SK-N-SH (cell line): ENCODE measurements around the gene WASHC2C. TPM values are rescaled to one million over a fixed set of nuclear protein-coding genes. Genes with fewer than 3 reads are reported as not detected.
"Not testable (repeated sequence)": the region's sequence is repeated elsewhere in the genome, so short reads cannot be mapped to it uniquely, and the experiment has no call there.

Source experiments
- CTCF ChIA-PET: fragments of 300-600, 350-600 bp; formaldehyde crosslinking; extraction: SDS; loops from one replicate; lab custom pipeline; 2021; lab: Yijun Ruan, JAX
- POLR2A ChIA-PET: fragments of 350-600 bp; sonication (Branson Sonifier 250); formaldehyde crosslinking; extraction: SDS; loops from one replicate; lab custom pipeline; 2020; ENCODE audit warnings: antibody characterized with exemption, inconsistent platforms; lab: Yijun Ruan, JAX
- DNase-seq: peaks from one replicate; pipeline ENCODE4 v3.0.0; 2012
- H2AFZ ChIP-seq: fragments of 200-600 bp; sonication (generic); 2 replicates; pipeline ENCODE4 v1.8.1; 2016; ENCODE audit warnings: antibody characterized with exemption, mild to moderate bottlenecking, low read depth
- H3F3A ChIP-seq: fragments of 200-600 bp; sonication (generic); replicated peaks from 2 replicates; pipeline ENCODE3; 2016; ENCODE audit warnings: antibody characterized with exemption, mild to moderate bottlenecking; ENCODE audit not compliant: insufficient read depth
- H3K27ac ChIP-seq, 2 experiments: fragments of 200-500 bp in 1 of 2; fragments of 200-600 bp in 1 of 2; sonication (Bioruptor generic) in 1 of 2; sonication (generic), shearing (Covaris generic) in 1 of 2; 2 replicates each; pipeline versions ENCODE4 v1.5.1 to v1.6.1; 2014 to 2016; ENCODE audit warnings: low read depth in 2 of 2, inconsistent platforms in 1 of 2, low read length in 1 of 2, mild to moderate bottlenecking in 1 of 2, mixed read lengths in 1 of 2
- H3K27me3 ChIP-seq: fragments of 200-600 bp; sonication (generic), shearing (Covaris generic); 2 replicates; pipeline ENCODE4 v1.6.1; 2016; ENCODE audit warnings: mixed run types; ENCODE audit not compliant: insufficient read depth
- H3K36me3 ChIP-seq, 2 experiments: fragments of 200-500 bp in 1 of 2; fragments of 200-600 bp in 1 of 2; sonication (Bioruptor generic) in 1 of 2; sonication (generic) in 1 of 2; replicated peaks in 1 of 2; 2 replicates each; pipeline versions ENCODE3 to v1.5.1; 2014 to 2016; ENCODE audit warnings: low read length in 1 of 2, mild to moderate bottlenecking in 1 of 2; ENCODE audit not compliant: insufficient read depth in 2 of 2, control insufficient read depth in 1 of 2
- H3K4me1 ChIP-seq, 2 experiments: fragments of 200-500 bp in 1 of 2; fragments of 200-600 bp in 1 of 2; sonication (Bioruptor generic) in 1 of 2; sonication (generic), shearing (Covaris generic) in 1 of 2; 2 replicates each; pipeline versions ENCODE4 v1.5.1 to v1.6.1; 2014 to 2016; ENCODE audit warnings: low read depth in 1 of 2, low read length in 1 of 2, mixed run types in 1 of 2; ENCODE audit not compliant: insufficient read depth in 2 of 2, control insufficient read depth in 1 of 2
- H3K4me2 ChIP-seq: fragments of 200-600 bp; sonication (generic), shearing (Covaris generic); 2 replicates; pipeline ENCODE4 v1.6.1; 2017; ENCODE audit warnings: mixed run types
- H3K4me3 ChIP-seq, 2 experiments: fragments of 200-500 bp in 1 of 2; fragments of 200-600 bp in 1 of 2; sonication (Bioruptor generic) in 1 of 2; sonication (generic), shearing (Covaris generic) in 1 of 2; 2 replicates each; pipeline versions ENCODE4 v1.5.1 to v1.8.1; 2014 to 2016; ENCODE audit warnings: low read depth in 2 of 2, inconsistent platforms in 1 of 2, low read length in 1 of 2, mild to moderate bottlenecking in 1 of 2, mixed read lengths in 1 of 2, moderate library complexity in 1 of 2
- H3K79me2 ChIP-seq: fragments of 200-600 bp; sonication (generic); 2 replicates; pipeline ENCODE4 v1.8.1; 2017; ENCODE audit warnings: mild to moderate bottlenecking; ENCODE audit not compliant: insufficient read depth
- H3K9ac ChIP-seq: fragments of 200-600 bp; sonication (generic); 2 replicates; pipeline ENCODE4 v1.6.1; 2017; ENCODE audit warnings: mixed run types
- H3K9me2 ChIP-seq: fragments of 200-600 bp; sonication (generic); 2 replicates; pipeline ENCODE4 v1.6.1; 2017; ENCODE audit warnings: mixed run types
- H3K9me3 ChIP-seq: fragments of 200-600 bp; sonication (generic); 2 replicates; pipeline ENCODE4 v1.6.1; 2017; ENCODE audit warnings: mixed run types, mild to moderate bottlenecking, moderate library complexity
- H4K20me1 ChIP-seq: fragments of 200-600 bp; sonication (generic); 2 replicates; pipeline ENCODE4 v1.6.1; 2017; ENCODE audit warnings: mild to moderate bottlenecking, mixed run types; ENCODE audit not compliant: insufficient read depth
- ELF1 ChIP-seq: IDR thresholded peaks from 2 replicates; pipeline ENCODE4 v1.4.0; 2012
- FOSL2 ChIP-seq: IDR thresholded peaks from 2 replicates; pipeline ENCODE4 v1.4.0; 2012; ENCODE audit warnings: low read depth, mild to moderate bottlenecking, moderate library complexity, borderline replicate concordance
- FOXJ3 ChIP-seq: sonication (generic); formaldehyde crosslinking; IDR thresholded peaks from 2 replicates; pipeline ENCODE4 v1.5.1; 2020; ENCODE audit warnings: mild to moderate bottlenecking, missing genetic modification reagents
- GABPA ChIP-seq: IDR thresholded peaks from 2 replicates; pipeline ENCODE4 v1.4.0; 2012; ENCODE audit warnings: low read depth, mild to moderate bottlenecking
- GATA2 ChIP-seq: sonication (generic); formaldehyde crosslinking; IDR thresholded peaks from 2 replicates; pipeline ENCODE4 v1.5.0; 2020; ENCODE audit warnings: mild to moderate bottlenecking, missing genetic modification reagents
- IRF3 ChIP-seq: fragments of 150-350 bp; IDR thresholded peaks from 2 replicates; pipeline ENCODE4 v1.6.1; 2016; ENCODE audit warnings: mild to moderate bottlenecking, low read depth, low read length
- MAX ChIP-seq: IDR thresholded peaks from 2 replicates; pipeline ENCODE4 v1.4.0; 2012; ENCODE audit warnings: low read depth
- MEF2A ChIP-seq: IDR thresholded peaks from 2 replicates; pipeline ENCODE4 v1.4.0; 2012; ENCODE audit warnings: low read depth, borderline replicate concordance
- MXI1 ChIP-seq: IDR thresholded peaks from 2 replicates; pipeline ENCODE4 v1.6.1; 2012; ENCODE audit warnings: mild to moderate bottlenecking, low read depth, low read length, improper control_type of control experiment
- PBX3 ChIP-seq: IDR thresholded peaks from 2 replicates; pipeline ENCODE4; 2012
- POLR2AphosphoS5 ChIP-seq: IDR thresholded peaks from 2 replicates; pipeline ENCODE4 v1.6.1; 2012; ENCODE audit warnings: low read depth, low read length
- RCOR1 ChIP-seq: fragments of 150-350 bp; IDR thresholded peaks from 2 replicates; pipeline ENCODE4 v1.6.1; 2017; ENCODE audit warnings: antibody characterized with exemption, low read length
- RXRA ChIP-seq: IDR thresholded peaks from 2 replicates; pipeline ENCODE4 v1.4.0; 2012; ENCODE audit warnings: low read depth, mild to moderate bottlenecking, borderline replicate concordance
- SIN3A ChIP-seq: IDR thresholded peaks from 2 replicates; pipeline ENCODE4 v1.6.1; 2012; ENCODE audit warnings: low read depth, mild to moderate bottlenecking, low read length, moderate library complexity, borderline replicate concordance
- TAF1 ChIP-seq: IDR thresholded peaks from 2 replicates; pipeline ENCODE4 v1.6.1; 2012; ENCODE audit warnings: low read depth, mild to moderate bottlenecking, low read length, moderate library complexity, borderline replicate concordance
- TCF12 ChIP-seq: IDR thresholded peaks from 2 replicates; pipeline ENCODE4 v1.4.0; 2012
- USF2 ChIP-seq: fragments of 150-350 bp; IDR thresholded peaks from 2 replicates; pipeline ENCODE4 v1.6.1; 2017; ENCODE audit warnings: antibody characterized with exemption, low read length, low read depth, borderline replicate concordance
- YY1 ChIP-seq: IDR thresholded peaks from 2 replicates; pipeline ENCODE4 v1.4.0; 2012; ENCODE audit warnings: low read depth, mild to moderate bottlenecking
- WGBS: methylation state at CpG from one replicate; pipeline ENCODE4 v1.1.6; 2017; ENCODE audit warnings: low lambda C conversion rate; 5-methylcytosine and 5-hydroxymethylcytosine counted together
- polyA plus RNA-seq, 3 experiments: library from polyadenylated mRNA; depleted of rRNA; stranded (reverse); fragments of >200 nt; gene quantifications; 2 replicates each; pipeline ENCODE4 v1.2.3, GENCODE V29; 2012

WASHC2C gene
- polyA plus RNA-seq, 1 of the 3 experiments (the other 2 are of a cell fraction) = 17.9 TPM

GRCh38 chr10:45819552-45819951 lies 92.5 kb downstream of the WASHC2C start:
- peaks cover under 1% of the 10 kb centered on the region for H3F3A ChIP-seq
- POLR2A ChIA-PET = no interaction called here
- H3K4me1 ChIP-seq = no peaks in the 10 kb centered on the region
- no peaks in the 10 kb centered on the region for H3K79me2 ChIP-seq
- no peak overlapping the region for H2AFZ ChIP-seq
- no peak overlapping the region for H3K4me3 ChIP-seq
- H3K4me2 ChIP-seq = no peak overlapping the region
- no peak for DNase-seq
- H4K20me1 ChIP-seq = no peaks in the 10 kb centered on the region
- no peak overlapping the region for H3K9ac ChIP-seq
- CTCF ChIA-PET = interaction anchor here (1.3 kb wide), 1 partner anchor 9 kb away, joined by 4 read pairs; no protein-coding TSS in a partner anchor
- 80% methylated on average over 9 of the region's 9 CpGs for WGBS
- no peaks in the 10 kb centered on the region for H3K36me3 ChIP-seq
- H3K27me3 ChIP-seq = no peaks in the 10 kb centered on the region
- H3K9me3 ChIP-seq = no peaks in the 10 kb centered on the region
- no peak for TF ChIP-seq SIN3A
- no peak for TF ChIP-seq TAF1
- TF ChIP-seq GATA2 = no peak
- no peak for TF ChIP-seq RCOR1
- TF ChIP-seq POLR2AphosphoS5 = no peak
- TF ChIP-seq RXRA = no peak
- no peak for TF ChIP-seq IRF3
- TF ChIP-seq MEF2A = no peak
- TF ChIP-seq ELF1 = no peak
- no peak for TF ChIP-seq MAX
- TF ChIP-seq FOSL2 = no peak
- TF ChIP-seq GABPA = no peak
- no peak for TF ChIP-seq YY1
- TF ChIP-seq FOXJ3 (CRISPR knock-in tag) = no peak
- no peak for TF ChIP-seq TCF12
- TF ChIP-seq PBX3 = no peak
- TF ChIP-seq MXI1 = no peak
- TF ChIP-seq USF2 = no peak
- TF ChIP-seq, all 33 proteins: peak for 0
- H3K27ac ChIP-seq = no peak overlapping the region
- no peaks in the 10 kb centered on the region for H3K9me2 ChIP-seq

GRCh38 chr10:45820107-45820830 lies 93.2 kb downstream of the WASHC2C start:
- CTCF ChIA-PET, H3K4me2 ChIP-seq, H3K4me1 ChIP-seq, H3K9me3 ChIP-seq, H3K27ac ChIP-seq, DNase-seq, H2AFZ ChIP-seq, H3K9ac ChIP-seq, H3K4me3 ChIP-seq, H3K36me3 ChIP-seq, H3F3A ChIP-seq, H3K9me2 ChIP-seq, H4K20me1 ChIP-seq, H3K79me2 ChIP-seq, H3K27me3 ChIP-seq, POLR2A ChIA-PET: not testable (repeated sequence)
- WGBS = 85% methylated on average over 6 of the region's 6 CpGs

GRCh38 chr10:45822918-45823317 lies 95.9 kb downstream of the WASHC2C start:
- H3K27me3 ChIP-seq, H2AFZ ChIP-seq, H3K9ac ChIP-seq, H3K4me2 ChIP-seq, H3K27ac ChIP-seq, H3K4me1 ChIP-seq, H3F3A ChIP-seq, H3K36me3 ChIP-seq, POLR2A ChIA-PET, H3K4me3 ChIP-seq, H3K79me2 ChIP-seq, H3K9me2 ChIP-seq, CTCF ChIA-PET, DNase-seq, H3K9me3 ChIP-seq, H4K20me1 ChIP-seq: not testable (repeated sequence)
- 77% methylated on average over 2 of the region's 2 CpGs for WGBS
